Ascending aorta (tissue), 2 donors: ENCODE measurements around the gene CCBE1. TPM values are rescaled to one million over a fixed set of nuclear protein-coding genes. Genes with fewer than 3 reads are reported as not detected.

Source experiments
- DNase-seq, 2 donors: peaks; one replicate each; pipeline ENCODE4 v3.0.0-alpha.2; 2019; ENCODE audit warnings: low spot score in 2 of 2
- H3K27ac ChIP-seq, 2 donors: fragments of 200-600 bp; sonication (generic); one replicate each; pipeline ENCODE4 v1.5.1; 2016 to 2017; ENCODE audit warnings: mild to moderate bottlenecking in 1 of 2
- H3K27me3 ChIP-seq: fragments of 200-600 bp; sonication (generic); one replicate; pipeline ENCODE4 v1.5.1; 2017
- H3K36me3 ChIP-seq, 2 donors: fragments of 200-600 bp; sonication (generic); one replicate each; pipeline ENCODE4 v1.5.1; 2016
- H3K4me1 ChIP-seq, 2 donors: fragments of 200-600 bp; sonication (generic); one replicate each; pipeline ENCODE4 v1.5.1; 2016 to 2017; ENCODE audit warnings: mild to moderate bottlenecking in 1 of 2
- H3K4me3 ChIP-seq, 2 donors: fragments of 200-600 bp; sonication (generic); one replicate each; pipeline ENCODE4 v1.5.1; 2016 to 2017; ENCODE audit warnings: mild to moderate bottlenecking in 1 of 2
- H3K9me3 ChIP-seq, 2 donors: fragments of 200-600 bp; sonication (generic); one replicate each; pipeline ENCODE4 v1.5.1; 2016
- intact Hi-C: fragments of 100-400 bp; cut with DNase I; formaldehyde crosslinking; loops from one replicate; pipeline ENCODE4 v1.15.1; 2023
- total RNA-seq: library from RNA; depleted of rRNA; stranded (reverse); fragments of >200 nt; gene quantifications from one replicate; pipeline ENCODE4 v1.1.0, GENCODE V29; 2016
- TF ChIP-seq, protein P1 (sequence below), 3 experiments: fragments of 200-600 bp in 2 of 3; fragments of 450-650 bp in 1 of 3; sonication (generic) in 2 of 3; IDR thresholded peaks; one replicate each; pipeline ENCODE4 v1.5.1; 2016 to 2019; ENCODE audit warnings: antibody characterized with exemption in 3 of 3, mild to moderate bottlenecking in 1 of 3, moderate library complexity in 1 of 3

Gene CCBE1
- total RNA-seq, 1 donor from 2014 or later, result 0.32 TPM

DNA sequence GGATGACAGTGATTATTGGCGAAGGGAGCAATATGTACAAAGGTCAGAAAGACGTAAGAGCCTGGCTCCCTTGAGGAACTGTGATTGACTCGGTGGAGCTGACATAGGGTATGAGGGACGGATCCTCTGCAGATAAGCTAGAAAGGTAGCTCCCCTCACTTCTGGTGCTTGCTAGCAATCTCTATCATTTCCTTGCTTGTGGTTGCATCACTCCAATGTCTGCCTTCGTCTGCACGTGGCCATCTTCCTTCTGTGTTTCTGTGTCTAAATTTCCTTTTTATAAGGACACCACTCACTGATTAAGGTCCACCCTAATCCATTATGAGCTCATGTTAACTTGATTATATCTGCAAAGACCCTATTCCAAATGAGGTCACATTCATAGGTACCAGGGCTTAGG is 315.3 kb downstream of the CCBE1 start:
- no peak for DNase-seq
- H3K27me3 ChIP-seq, result no peaks in the 10 kb centered on the region
- TF ChIP-seq, protein P1, sequence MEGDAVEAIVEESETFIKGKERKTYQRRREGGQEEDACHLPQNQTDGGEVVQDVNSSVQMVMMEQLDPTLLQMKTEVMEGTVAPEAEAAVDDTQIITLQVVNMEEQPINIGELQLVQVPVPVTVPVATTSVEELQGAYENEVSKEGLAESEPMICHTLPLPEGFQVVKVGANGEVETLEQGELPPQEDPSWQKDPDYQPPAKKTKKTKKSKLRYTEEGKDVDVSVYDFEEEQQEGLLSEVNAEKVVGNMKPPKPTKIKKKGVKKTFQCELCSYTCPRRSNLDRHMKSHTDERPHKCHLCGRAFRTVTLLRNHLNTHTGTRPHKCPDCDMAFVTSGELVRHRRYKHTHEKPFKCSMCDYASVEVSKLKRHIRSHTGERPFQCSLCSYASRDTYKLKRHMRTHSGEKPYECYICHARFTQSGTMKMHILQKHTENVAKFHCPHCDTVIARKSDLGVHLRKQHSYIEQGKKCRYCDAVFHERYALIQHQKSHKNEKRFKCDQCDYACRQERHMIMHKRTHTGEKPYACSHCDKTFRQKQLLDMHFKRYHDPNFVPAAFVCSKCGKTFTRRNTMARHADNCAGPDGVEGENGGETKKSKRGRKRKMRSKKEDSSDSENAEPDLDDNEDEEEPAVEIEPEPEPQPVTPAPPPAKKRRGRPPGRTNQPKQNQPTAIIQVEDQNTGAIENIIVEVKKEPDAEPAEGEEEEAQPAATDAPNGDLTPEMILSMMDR (IDR thresholded peaks at IDR 0.05), result no peak
- H3K36me3 ChIP-seq, result no peaks in the 10 kb centered on the region
- H3K4me1 ChIP-seq, result no peaks in the 10 kb centered on the region
- H3K27ac ChIP-seq, result no peak overlapping the region
- H3K4me3 ChIP-seq, result no peak overlapping the region
- intact Hi-C loops, result loop anchor here (5.0 kb wide), 1 partner anchor 55 kb away; no protein-coding TSS in a partner anchor
- H3K9me3 ChIP-seq, result no peaks in the 10 kb centered on the region

Other genes with a start within 250 kb of the CCBE1 start
- gene PMAIP1, start 202.6 kb upstream of the CCBE1 start, total RNA-seq, result not detected